Measurements from ENCODE around the gene SAT2.

DNA sequence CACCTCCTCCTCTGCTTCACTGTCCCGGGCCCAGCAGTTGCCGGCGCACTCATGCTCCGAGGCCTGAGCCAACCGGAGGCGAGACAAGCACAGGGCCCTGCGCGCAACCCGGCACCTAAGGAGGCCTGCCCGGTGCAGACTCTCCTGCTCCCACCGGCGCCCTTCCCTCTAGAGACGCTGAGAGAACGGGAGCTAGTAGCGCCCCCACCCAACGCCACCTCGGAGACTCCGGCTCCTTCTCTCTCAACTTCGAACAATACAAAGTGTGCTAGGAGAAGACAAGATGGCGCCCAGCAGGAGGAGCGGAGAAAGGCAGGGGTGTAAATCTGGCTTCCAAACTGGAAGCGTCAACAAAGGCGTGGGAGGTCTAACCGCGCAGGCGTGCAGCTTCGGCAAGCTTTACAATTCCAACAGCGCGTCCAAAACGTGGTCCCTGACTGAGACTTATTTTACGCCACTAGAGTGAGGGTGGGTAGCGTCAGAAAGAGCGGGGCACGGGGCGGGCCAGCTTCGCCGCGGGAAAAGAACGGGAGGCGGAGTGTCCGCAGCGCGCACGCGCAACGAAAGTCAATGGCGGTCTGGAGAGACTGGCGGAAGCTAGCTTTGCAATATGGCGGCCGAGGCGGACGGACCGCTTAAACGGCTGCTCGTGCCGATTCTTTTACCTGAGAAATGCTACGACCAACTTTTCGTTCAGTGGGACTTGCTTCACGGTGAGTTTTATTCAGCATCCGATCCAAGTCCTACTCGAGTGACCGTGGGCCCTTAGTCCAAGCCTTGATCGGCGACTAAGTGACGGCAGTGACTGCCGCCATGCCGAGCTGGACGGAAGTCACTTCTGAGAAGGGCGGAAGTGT, 44.1 kb downstream of the SAT2 start, which contains the start of gene MPDU1:
- TF ChIP-seq SREBF2 (IDR thresholded peaks at IDR 0.05; ENCODE audit: low read length) (peak; percentile 83), JUND (IDR thresholded peaks at IDR 0.05; ENCODE audit: low read depth, low read length) (no peak), HDAC6 (IDR thresholded peaks at IDR 0.05; ENCODE audit: unreplicated experiment) (no peak), POLR2A (IDR thresholded peaks at IDR 0.05; ENCODE audit: low read depth, low read length) (peak; percentile 96), TAF1 (IDR thresholded peaks at IDR 0.05; ENCODE audit: borderline replicate concordance, low read depth, low read length) (peak; percentile 97), EZH2 (IDR thresholded peaks at IDR 0.05; ENCODE audit: borderline replicate concordance, control insufficient read depth, low read depth, low read length) (no peak), NRF1 (conservative IDR thresholded peaks at IDR 0.05; ENCODE audit: low read depth, low read length) (peak; percentile 85), MAX (IDR thresholded peaks at IDR 0.05; ENCODE audit: low read depth, low read length) (peak; percentile 89), SIN3A (IDR thresholded peaks at IDR 0.05; ENCODE audit: low read depth, low read length) (peak; percentile 65), POLR2AphosphoS5 (IDR thresholded peaks at IDR 0.05; ENCODE audit: low read length) (peak; percentile 97), CTCF (IDR thresholded peaks at IDR 0.05 in 2 of 3, conservative IDR thresholded peaks at IDR 0.05 in 1 of 3; ENCODE audit: control insufficient read depth in 2 of 3, extremely low read depth in 1 of 3, insufficient read depth in 1 of 3, low read depth in 3 of 3, low read length in 3 of 3) (no peak), DPF2 (IDR thresholded peaks at IDR 0.05) (no peak), CREB1 (IDR thresholded peaks at IDR 0.05; ENCODE audit: low read depth) (peak; percentile 69; the same call in 1 of the 2 replicates), SMC3 (IDR thresholded peaks at IDR 0.05; ENCODE audit: borderline replicate concordance, low read length) (no peak; the same call in 1 of the 2 replicates)

Measured in GM12878 (cell line).